GM18909 (cell line): ENCODE data around the gene STK24.

ENCODE experiments used
- ATAC-seq: cut with Tn5 transposase; IDR thresholded peaks from one replicate; pipeline ENCODE4 v1.9.1; 2021; ENCODE audit warnings: mild to moderate bottlenecking; ENCODE audit not compliant: unreplicated experiment, poor library complexity

Gene STK24

DNA sequence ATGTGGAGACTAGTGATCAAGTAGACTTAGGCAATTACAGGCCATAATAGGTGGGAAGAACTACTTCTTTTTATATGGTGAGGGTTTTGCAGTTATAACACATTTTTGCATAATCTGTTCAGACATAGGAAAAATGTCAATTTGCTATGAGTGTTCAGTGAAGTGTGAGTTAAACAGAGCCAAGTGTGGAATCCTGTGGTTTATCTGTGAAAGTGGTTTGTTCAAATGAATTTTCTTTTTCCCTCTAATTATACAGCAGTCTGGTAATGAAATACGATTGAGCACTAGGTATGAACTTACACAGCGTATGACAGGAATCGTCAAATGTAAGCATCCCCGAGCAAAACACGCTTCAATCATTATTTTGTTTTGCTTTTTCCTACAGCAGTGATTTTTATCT is 178.3 kb downstream of the STK24 start:
- ATAC-seq, result no peak

DNA sequence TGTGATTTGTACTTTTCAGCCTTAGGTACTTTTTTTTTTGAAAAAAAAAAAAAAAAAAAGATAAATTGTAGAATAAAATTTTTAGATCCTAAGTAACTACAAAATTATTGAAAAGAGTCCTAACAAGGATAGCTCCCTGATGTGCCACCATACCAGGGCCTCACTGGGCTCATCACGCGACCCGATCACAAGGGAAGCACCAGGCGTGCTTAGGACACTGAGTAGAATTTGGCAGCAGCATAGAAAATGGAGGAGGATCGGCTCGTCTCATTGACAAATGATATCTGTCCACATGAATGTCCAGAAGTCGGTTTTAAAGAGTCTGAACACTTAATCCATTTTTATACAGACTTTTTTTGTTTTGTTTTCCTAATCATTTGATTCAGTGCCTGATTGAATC is 179.0 kb downstream of the STK24 start:
- ATAC-seq, result no peak

- no peak for ATAC-seq
Observed at GRCh38 chr13:98397221-98397620, 179.7 kb downstream of the STK24 start.

- no peak for ATAC-seq
Observed at GRCh38 chr13:98396071-98396710, 180.7 kb downstream of the STK24 start.
